HEK293 (cell line): ENCODE results near the gene C3orf20.

Experiments
- CTCF ChIP-seq: fragments of 450-650 bp; formaldehyde crosslinking; IDR thresholded peaks from 2 replicates; pipeline ENCODE4 v1.5.1; 2016; ENCODE audit warnings: missing biosample characterization, missing genetic modification characterization
- HOXA7 ChIP-seq: sonication (generic); formaldehyde crosslinking; IDR thresholded peaks from 2 replicates; pipeline ENCODE4 v1.8.1; 2022; ENCODE audit warnings: missing genetic modification reagents, borderline replicate concordance
- KLF16 ChIP-seq: fragments of 450-650 bp; formaldehyde crosslinking; IDR thresholded peaks from 2 replicates; pipeline ENCODE4 v1.5.1; 2017; ENCODE audit warnings: missing biosample characterization, missing genetic modification characterization
- ZNF530 ChIP-seq: fragments of 450-650 bp; formaldehyde crosslinking; IDR thresholded peaks from 2 replicates; pipeline ENCODE4 v1.5.1; 2016; ENCODE audit warnings: low read depth, missing biosample characterization, missing genetic modification characterization

- TF ChIP-seq ZNF530 (tag by site-specific recombination) (no peak), HOXA7 (no peak), CTCF (tag by site-specific recombination) (no peak), KLF16 (tag by site-specific recombination) (no peak)
Observed at GRCh38 chr3:14634763-14635400, 40.1 kb upstream of the C3orf20 start.
